ENCODE data around the gene SH3RF3.

- no peak for TF ChIP-seq POLR2A (IDR thresholded peaks at IDR 0.05)
- no peak for TF ChIP-seq CTCF (IDR thresholded peaks at IDR 0.05)
- TF ChIP-seq POLR2AphosphoS5 (IDR thresholded peaks at IDR 0.05) = no peak
- no peak for TF ChIP-seq EP300 (IDR thresholded peaks at IDR 0.05)
Measured at GRCh38 chr2:109499566-109499965, 370.6 kb downstream of the SH3RF3 start.

Measured in upper lobe of left lung (tissue), 4 donors.